Body of pancreas (tissue), 4 donors: ENCODE measurements around the gene ZBTB20.

Experiments used
- CTCF ChIP-seq, 7 experiments: fragments of 450-650 bp in 4 of 7; fragments of 200-600 bp in 3 of 7; sonication (generic) in 3 of 7; IDR thresholded peaks; one replicate each; pipeline ENCODE4 v1.5.1; 2016 to 2019; ENCODE audit warnings: antibody characterized with exemption in 7 of 7
- POLR2A ChIP-seq, 3 donors: fragments of 450-650 bp; IDR thresholded peaks; one replicate each; pipeline ENCODE4 v1.6.1; 2016; ENCODE audit warnings: antibody characterized with exemption in 3 of 3, mild to moderate bottlenecking in 2 of 3

GRCh38 chr3:114551770-114552526, 595.1 kb downstream of the ZBTB20 start:
- TF ChIP-seq CTCF (IDR thresholded peaks at IDR 0.05) (no peak), POLR2A (IDR thresholded peaks at IDR 0.05) (no peak)
